ENCODE measurements around the gene SCNN1A. TPM values are rescaled to one million over a fixed set of nuclear protein-coding genes. Genes with fewer than 3 reads are reported as not detected.

SCNN1A gene
- total and polyA plus RNA-seq, 2 experiments from 2014 or later = 21.7 to 28.4 TPM

GRCh38 chr12:6317693-6318439 is 57.5 kb downstream of the SCNN1A start:
- H3K27ac ChIP-seq = no peak overlapping the region
- no peaks in the 10 kb centered on the region for H3K9me3 ChIP-seq (ENCODE audit: low read depth)
- H3K27me3 ChIP-seq = no peaks in the 10 kb centered on the region
- H3K4me1 ChIP-seq (ENCODE audit: insufficient read depth) = peaks cover 15% of the 10 kb centered on the region
- H3K9me2 ChIP-seq (replicated peaks; ENCODE audit: insufficient read depth) = no peaks in the 10 kb centered on the region
- 95% methylated on average over 21 of the region's 21 CpGs for WGBS (ENCODE audit: low lambda C conversion rate, missing lambda C conversion rate)
- TF ChIP-seq EZH2 (IDR thresholded peaks at IDR 0.05; ENCODE audit: borderline replicate concordance) (no peak), CTCF (IDR thresholded peaks at IDR 0.05; ENCODE audit: poor library complexity) (no peak), EZH2phosphoT487 (IDR thresholded peaks at IDR 0.05; ENCODE audit: low read depth, severe bottlenecking, unreplicated experiment) (no peak)
- no peak overlapping the region for H3K4me2 ChIP-seq
- H3K79me2 ChIP-seq = no peaks in the 10 kb centered on the region
- no peak overlapping the region for H3K4me3 ChIP-seq
- no peak overlapping the region for H2AFZ ChIP-seq
- H4K20me1 ChIP-seq (ENCODE audit: insufficient read depth, poor library complexity, severe bottlenecking) = no peaks in the 10 kb centered on the region
- no peak for DNase-seq (ENCODE audit: low spot score)
- no peaks in the 10 kb centered on the region for H3K36me3 ChIP-seq (replicated peaks; ENCODE audit: insufficient read depth, low read depth)

GRCh38 chr12:6316921-6317692 is 58.3 kb downstream of the SCNN1A start:
- Histone ChIP-seq H3K9me2 (replicated peaks; ENCODE audit: insufficient read depth) (no peaks in the 10 kb centered on the region), H3K4me3 (no peak overlapping the region), H3K4me2 (no peak overlapping the region), H3K27ac (no peak overlapping the region), H3K9me3 (ENCODE audit: low read depth) (no peaks in the 10 kb centered on the region), H3K27me3 (no peaks in the 10 kb centered on the region), H4K20me1 (ENCODE audit: insufficient read depth, poor library complexity, severe bottlenecking) (no peaks in the 10 kb centered on the region), H3K4me1 (ENCODE audit: insufficient read depth) (peaks cover 17% of the 10 kb centered on the region), H3K79me2 (no peaks in the 10 kb centered on the region), H2AFZ (no peak overlapping the region), H3K36me3 (replicated peaks; ENCODE audit: insufficient read depth, low read depth) (no peaks in the 10 kb centered on the region)
- TF ChIP-seq CTCF (IDR thresholded peaks at IDR 0.05; ENCODE audit: poor library complexity) (no peak), EZH2phosphoT487 (IDR thresholded peaks at IDR 0.05; ENCODE audit: low read depth, severe bottlenecking, unreplicated experiment) (no peak), EZH2 (IDR thresholded peaks at IDR 0.05; ENCODE audit: borderline replicate concordance) (no peak)
- 68% methylated on average over 21 of the region's 21 CpGs for WGBS (ENCODE audit: low lambda C conversion rate, missing lambda C conversion rate)
- no peak for DNase-seq (ENCODE audit: low spot score)

- Histone ChIP-seq H3K36me3 (replicated peaks; ENCODE audit: insufficient read depth, low read depth) (no peaks in the 10 kb centered on the region), H2AFZ (no peak overlapping the region), H3K4me2 (no peak overlapping the region), H3K4me1 (ENCODE audit: insufficient read depth) (peaks cover 23% of the 10 kb centered on the region), H3K79me2 (peaks cover 5% of the 10 kb centered on the region), H3K4me3 (no peak overlapping the region), H3K9me3 (ENCODE audit: low read depth) (no peaks in the 10 kb centered on the region), H4K20me1 (ENCODE audit: insufficient read depth, poor library complexity, severe bottlenecking) (no peaks in the 10 kb centered on the region), H3K27me3 (no peaks in the 10 kb centered on the region), H3K27ac (no peak overlapping the region), H3K9me2 (replicated peaks; ENCODE audit: insufficient read depth) (no peaks in the 10 kb centered on the region)
- WGBS (ENCODE audit: low lambda C conversion rate, missing lambda C conversion rate) = 95% methylated on average over 17 of the region's 17 CpGs
- no peak for TF ChIP-seq EZH2phosphoT487 (IDR thresholded peaks at IDR 0.05; ENCODE audit: low read depth, severe bottlenecking, unreplicated experiment)
- TF ChIP-seq EZH2 (IDR thresholded peaks at IDR 0.05; ENCODE audit: borderline replicate concordance) = no peak
- no peak for TF ChIP-seq CTCF (IDR thresholded peaks at IDR 0.05; ENCODE audit: poor library complexity)
- no peak for DNase-seq (ENCODE audit: low spot score)
These were observed 59.4 kb downstream of the SCNN1A start for GRCh38 chr12:6315704-6316597.
